Small intestine (tissue), 7 donors: Measurements from ENCODE around the gene OR5AS1. TPM values are rescaled to one million over a fixed set of nuclear protein-coding genes. Genes with fewer than 3 reads are reported as not detected.
"Not testable (repeated sequence)": the region's sequence is repeated elsewhere in the genome, so short reads cannot be mapped to it uniquely, and the experiment has no call there.

ENCODE experiments used
- DNase-seq, 2 donors: peaks; one replicate each; pipeline versions ENCODE4 v3.0.0 to v3.0.0-alpha.2; 2013
- FAIRE-seq: peaks from 2 replicates; lab custom pipeline; 2012; peaks lifted over from hg19 to GRCh38; lab: Jason Lieb, UNC
- H3K27ac ChIP-seq, 3 donors: one replicate each; pipeline ENCODE4 v1.5.1; 2013; ENCODE audit warnings: low read length in 2 of 3, mild to moderate bottlenecking in 2 of 3, control low read depth in 1 of 3, inconsistent platforms in 1 of 3, low read depth in 1 of 3, moderate library complexity in 1 of 3
- H3K27me3 ChIP-seq, 3 donors: one replicate each; pipeline ENCODE4 v1.6.1; 2013; ENCODE audit warnings: low read length in 3 of 3, inconsistent platforms in 1 of 3; ENCODE audit not compliant: control insufficient read depth in 3 of 3, insufficient read depth in 3 of 3
- H3K36me3 ChIP-seq, 3 donors: one replicate each; pipeline ENCODE4 v1.6.1; 2013; ENCODE audit warnings: low read length in 3 of 3, inconsistent platforms in 1 of 3, low read depth in 1 of 3, mild to moderate bottlenecking in 1 of 3, moderate library complexity in 1 of 3; ENCODE audit not compliant: control insufficient read depth in 3 of 3, insufficient read depth in 2 of 3
- H3K4me1 ChIP-seq, 3 donors: one replicate each; pipeline ENCODE4 v1.6.1; 2013; ENCODE audit warnings: low read length in 2 of 3, inconsistent platforms in 1 of 3, low read depth in 1 of 3, mild to moderate bottlenecking in 1 of 3, moderate library complexity in 1 of 3; ENCODE audit not compliant: control insufficient read depth in 3 of 3, insufficient read depth in 2 of 3
- H3K4me3 ChIP-seq, 3 donors: one replicate each; pipeline ENCODE4 v1.5.1; 2013; ENCODE audit warnings: low read length in 3 of 3, control low read depth in 1 of 3, inconsistent platforms in 1 of 3, low read depth in 1 of 3, mild to moderate bottlenecking in 1 of 3, moderate library complexity in 1 of 3
- H3K9me3 ChIP-seq, 2 donors: one replicate each; pipeline ENCODE4 v1.6.1; 2013; ENCODE audit warnings: low read depth in 1 of 2, low read length in 1 of 2; ENCODE audit not compliant: control insufficient read depth in 2 of 2, insufficient read depth in 1 of 2
- WGBS, 3 donors: extraction: QIAGEN DNeasy Blood & Tissue Kit; methylation state at CpG; one replicate each; pipeline ENCODE4 v1.1.7; 2013; 5-methylcytosine and 5-hydroxymethylcytosine counted together
- polyA plus RNA-seq, 4 donors: library from polyadenylated mRNA; stranded (reverse) in 3 of 4; unstranded in 1 of 4; fragments of 200-250 nt in 3 of 4; fragments of 120-200 nt in 1 of 4; gene quantifications; one replicate each; pipeline versions ENCODE4 v1.2.1 to v1.2.3, GENCODE V29; 2013
- donor health status: healthy with polysubstance abuse.
- donor health status: control.
- donor health status: control.
- donor health status: Bipolar disorder and iron deficiency.
- donor health status: healthy.

The OR5AS1 gene
- polyA plus RNA-seq, 4 donors: not detected

DNA sequence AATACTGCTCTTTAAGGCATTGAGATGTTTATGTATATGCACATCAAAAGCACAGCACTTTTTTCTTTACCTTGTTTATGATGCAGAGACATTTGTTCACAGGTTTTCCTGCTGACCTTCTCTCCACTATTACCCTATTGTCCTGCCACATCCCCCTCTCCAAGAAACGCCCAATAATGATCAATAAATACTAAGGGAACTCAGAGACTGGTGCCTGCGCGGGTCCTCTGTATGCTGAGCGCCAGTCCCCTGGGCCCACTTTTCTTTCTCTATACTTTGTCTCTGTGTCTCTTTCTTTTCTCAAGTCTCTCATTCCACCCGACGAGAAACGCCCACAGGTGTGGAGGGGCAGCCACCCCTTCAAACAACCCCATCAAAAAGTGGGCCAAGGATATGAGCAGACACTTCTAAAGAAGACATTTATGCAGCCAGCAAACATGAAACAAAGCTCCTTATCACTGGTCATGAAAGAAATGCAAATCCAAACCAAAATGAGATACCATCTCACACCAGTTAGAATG, 30.9 kb downstream of the OR5AS1 start:
- H3K27ac ChIP-seq, H3K4me1 ChIP-seq, H3K4me3 ChIP-seq, H3K9me3 ChIP-seq, H3K27me3 ChIP-seq, H3K36me3 ChIP-seq, FAIRE-seq, DNase-seq: not testable (repeated sequence)
- WGBS, 3 donors: 71 to 76% (median 73%) methylated on average over 7 of the region's 7 CpGs

GRCh38 chr11:56066980-56067379, 39.5 kb downstream of the OR5AS1 start:
- WGBS, 3 donors: 37 to 62% (median 38%) methylated on average over 2 of the region's 2 CpGs
- no peak for FAIRE-seq
- Histone ChIP-seq H3K36me3 (no peaks in the 10 kb centered on the region), H3K4me1 (no peaks in the 10 kb centered on the region), H3K27me3 (no peaks in the 10 kb centered on the region), H3K9me3 (no peaks in the 10 kb centered on the region), H3K27ac (no peak overlapping the region), H3K4me3 (no peak overlapping the region)
- DNase-seq: no peak

Other genes with a start within 250 kb of the OR5AS1 start
- gene OR5D14, start 232.1 kb upstream of the OR5AS1 start, polyA plus RNA-seq: not detected
- not detected for gene OR5L1, start 216.3 kb upstream of the OR5AS1 start, polyA plus RNA-seq
- gene OR5D18, start 208.0 kb upstream of the OR5AS1 start, polyA plus RNA-seq: not detected
- not detected for gene OR5L2, start 200.4 kb upstream of the OR5AS1 start, polyA plus RNA-seq
- gene OR5D16, start 188.9 kb upstream of the OR5AS1 start, polyA plus RNA-seq: not detected
- not detected for gene TRIM51, start 144.4 kb upstream of the OR5AS1 start, polyA plus RNA-seq
- gene OR5W2, start 113.1 kb upstream of the OR5AS1 start, polyA plus RNA-seq: not detected
- not detected for gene OR5I1, start 91.3 kb upstream of the OR5AS1 start, polyA plus RNA-seq
- gene OR10AG1, start 57.7 kb upstream of the OR5AS1 start, polyA plus RNA-seq: not detected
- not detected for gene OR5F1, start 33.0 kb upstream of the OR5AS1 start, polyA plus RNA-seq
- gene OR8I2, start 65.7 kb downstream of the OR5AS1 start, polyA plus RNA-seq: not detected
- not detected for gene OR8H2, start 76.0 kb downstream of the OR5AS1 start, polyA plus RNA-seq
- not detected for gene OR8H3, start 94.7 kb downstream of the OR5AS1 start, polyA plus RNA-seq
- not detected for gene OR8J3, start 112.5 kb downstream of the OR5AS1 start, polyA plus RNA-seq
- not detected for gene OR8K5, start 132.7 kb downstream of the OR5AS1 start, polyA plus RNA-seq
- not detected for gene OR5J2, start 149.0 kb downstream of the OR5AS1 start, polyA plus RNA-seq
- not detected for gene OR5T2, start 206.6 kb downstream of the OR5AS1 start, polyA plus RNA-seq
- not detected for gene OR5T3, start 224.6 kb downstream of the OR5AS1 start, polyA plus RNA-seq
- not detected for gene OR5T1, start 246.5 kb downstream of the OR5AS1 start, polyA plus RNA-seq